CD4-positive, alpha-beta T cell treated with Interleukin-4 for 1 hour (primary cell): ENCODE data around the gene AP2M1.

ENCODE experiments used
- DNase-seq, 2 donors: peaks; one replicate each; pipeline ENCODE4 v3.0.0-alpha.2; 2020 to 2022

The AP2M1 gene

DNA sequence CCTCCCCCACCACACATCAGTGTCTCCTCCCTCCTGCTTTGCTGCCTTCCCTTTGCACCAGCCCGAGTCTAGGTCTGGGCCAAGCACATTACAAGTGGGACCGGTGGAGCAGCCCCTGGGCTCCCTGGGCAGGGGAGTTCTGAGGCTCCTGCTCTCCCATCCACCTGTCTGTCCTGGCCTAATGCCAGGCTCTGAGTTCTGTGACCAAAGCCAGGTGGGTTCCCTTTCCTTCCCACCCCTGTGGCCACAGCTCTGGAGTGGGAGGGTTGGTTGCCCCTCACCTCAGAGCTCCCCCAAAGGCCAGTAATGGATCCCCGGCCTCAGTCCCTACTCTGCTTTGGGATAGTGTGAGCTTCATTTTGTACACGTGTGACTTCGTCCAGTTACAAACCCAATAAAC lies 9.0 kb downstream of the AP2M1 start:
- DNase-seq: no peak

DNA sequence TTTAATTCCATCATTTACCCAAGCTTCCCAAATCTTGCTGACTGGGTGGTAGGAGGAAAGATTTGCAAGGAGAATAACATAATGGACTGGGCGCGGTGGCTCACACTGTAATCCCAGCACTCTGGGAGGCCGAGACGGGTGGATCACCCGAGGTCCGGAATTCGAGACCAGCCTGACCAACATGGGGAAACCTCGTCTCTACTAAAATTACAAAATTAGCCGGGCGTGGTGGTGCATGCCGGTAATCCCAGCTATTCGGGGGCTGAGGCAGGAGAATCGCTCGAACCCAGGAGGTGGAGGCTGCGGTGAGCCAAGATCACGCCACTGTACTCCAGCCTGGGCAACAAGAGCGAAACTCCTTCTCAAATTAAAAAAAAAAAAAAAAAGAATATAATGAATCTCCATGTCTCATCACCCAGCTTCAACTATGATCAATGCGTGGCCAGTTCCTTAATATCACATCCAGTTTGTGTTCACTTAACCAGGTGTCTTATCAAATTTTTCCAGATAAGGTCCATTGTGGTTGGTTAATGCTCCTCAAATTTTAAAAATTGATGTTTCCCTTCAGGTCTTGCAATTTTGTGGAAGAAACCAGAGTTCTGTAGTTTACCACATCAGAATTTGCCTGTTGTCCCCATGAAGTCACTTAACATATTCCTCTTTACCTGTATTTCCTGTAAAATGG lies 10.0 kb downstream of the AP2M1 start:
- DNase-seq: no peak

- peak; percentile 99 to 100 for DNase-seq
These were observed 11.0 kb downstream of the AP2M1 start for GRCh38 chr3:184185461-184186183.

- DNase-seq: peak in 1 of 2 donors; percentile 17
These were observed 11.7 kb downstream of the AP2M1 start, which contains the start of gene ABCF3 for GRCh38 chr3:184186184-184186901. Gene ABCF3 (plus strand): TSS chr3:184186199. CDS start chr3:184186208, 9 bp downstream.

GRCh38 chr3:184186902-184187207 lies 12.2 kb downstream of the AP2M1 start:
- no peak for DNase-seq

GRCh38 chr3:184188080-184188479 lies 13.4 kb downstream of the AP2M1 start:
- no peak for DNase-seq

- no peak for DNase-seq
These were observed 14.8 kb downstream of the AP2M1 start for GRCh38 chr3:184189421-184189820.

DNA sequence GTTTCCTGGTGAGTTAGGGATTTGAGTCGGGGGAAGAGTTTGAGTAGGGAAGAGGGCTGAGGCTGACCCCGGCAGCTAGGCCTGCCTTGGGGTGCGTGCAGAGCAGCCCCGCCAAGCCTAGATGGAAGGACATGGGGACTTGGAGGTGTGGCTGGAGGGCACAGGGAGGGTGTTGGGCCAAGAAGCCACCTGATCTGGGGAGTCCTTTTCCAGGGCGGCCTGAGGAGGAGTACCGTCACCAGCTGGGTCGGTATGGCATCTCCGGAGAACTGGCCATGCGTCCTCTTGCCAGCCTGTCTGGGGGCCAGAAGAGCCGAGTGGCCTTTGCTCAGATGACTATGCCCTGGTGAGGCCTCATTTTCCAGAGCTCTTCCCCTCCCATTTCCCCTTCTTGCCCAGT lies 18.2 kb downstream of the AP2M1 start:
- no peak for DNase-seq

- no peak for DNase-seq
These were observed 19.4 kb downstream of the AP2M1 start for GRCh38 chr3:184193991-184194539.

- DNase-seq: no peak
These were observed 21.9 kb downstream of the AP2M1 start for GRCh38 chr3:184196536-184196935.

- no peak for DNase-seq
These were observed 23.9 kb downstream of the AP2M1 start for GRCh38 chr3:184198509-184198908.

DNA sequence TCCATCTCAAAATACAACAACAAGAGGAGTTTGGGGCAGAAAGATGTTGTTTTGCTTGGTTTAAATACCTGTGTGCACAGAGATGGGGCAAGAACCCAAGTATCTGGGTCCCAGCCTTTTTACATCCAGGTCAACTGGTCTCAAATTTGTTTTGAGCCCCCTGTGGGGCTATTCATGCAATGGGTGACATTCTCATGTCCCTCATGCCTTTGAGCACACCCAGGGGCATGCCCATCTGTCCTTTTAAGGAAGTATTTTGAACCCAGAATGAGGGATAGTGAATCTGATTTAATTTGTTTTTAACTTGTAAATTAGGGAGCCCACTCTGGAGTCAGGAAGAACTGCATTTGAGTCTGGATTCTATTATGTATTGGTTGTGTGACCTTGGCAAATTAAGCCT lies 26.2 kb downstream of the AP2M1 start:
- DNase-seq: no peak

- no peak for DNase-seq
These were observed 28.9 kb downstream of the AP2M1 start for GRCh38 chr3:184203526-184203925.

GRCh38 chr3:184209146-184209923 lies 34.7 kb downstream of the AP2M1 start:
- DNase-seq: no peak

DNA sequence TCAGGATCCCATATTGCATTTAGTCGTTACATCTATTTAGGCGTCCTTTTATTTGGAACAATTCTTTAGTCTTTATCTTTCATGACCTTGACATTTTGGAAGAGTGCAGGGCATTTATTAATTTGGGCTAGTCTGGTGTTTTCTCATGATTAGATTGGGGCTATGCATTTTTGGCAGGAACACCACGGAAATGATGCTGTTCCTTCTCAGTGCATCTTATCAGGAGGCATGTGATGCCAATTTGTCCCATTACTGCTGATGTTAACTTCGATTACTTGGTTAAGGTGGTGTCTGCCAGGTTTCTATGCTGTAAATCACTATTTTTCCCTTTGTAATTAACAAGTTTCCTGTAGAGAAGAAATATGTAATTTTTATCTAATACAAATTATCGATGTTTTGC lies 36.6 kb downstream of the AP2M1 start:
- DNase-seq: no peak

DNA sequence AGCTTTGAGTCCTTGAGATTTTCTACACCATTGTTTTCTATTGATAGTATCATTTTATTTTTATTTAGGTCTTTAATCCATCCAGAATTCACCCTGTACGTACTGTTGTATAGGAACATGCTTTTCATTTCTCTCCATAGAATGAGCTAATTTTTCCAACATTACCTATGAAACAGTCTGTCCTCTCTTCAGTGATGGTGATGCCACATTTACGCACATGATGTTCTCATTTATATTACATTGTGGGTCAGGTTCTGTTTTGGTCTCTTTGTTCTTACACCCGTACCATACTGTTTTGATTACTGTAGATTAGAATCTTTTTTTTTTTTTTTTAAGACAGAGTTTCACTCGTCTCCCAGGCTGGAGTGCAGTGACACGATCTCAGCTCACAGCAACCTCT lies 37.1 kb downstream of the AP2M1 start:
- no peak for DNase-seq

- DNase-seq: no peak
These were observed 44.2 kb downstream of the AP2M1 start for GRCh38 chr3:184218814-184219213.

DNA sequence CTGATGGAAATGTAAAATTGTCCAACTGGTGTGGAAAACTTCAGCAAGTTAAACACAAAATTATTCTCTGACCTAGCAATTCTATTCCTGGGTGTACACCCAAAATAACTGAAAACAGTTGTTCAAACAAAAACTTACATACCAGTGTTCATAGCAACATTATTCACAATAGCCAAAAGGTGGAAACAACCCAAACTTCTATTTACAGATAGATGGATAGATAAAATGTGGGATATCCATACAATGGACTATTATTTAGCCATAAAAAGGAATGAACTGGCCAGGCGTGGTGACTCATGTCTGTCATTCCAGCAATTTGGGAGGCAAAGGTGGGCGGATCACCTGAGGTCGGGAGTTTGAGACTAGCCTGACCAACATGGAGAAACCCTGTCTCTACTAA lies 47.9 kb downstream of the AP2M1 start:
- no peak for DNase-seq

DNA sequence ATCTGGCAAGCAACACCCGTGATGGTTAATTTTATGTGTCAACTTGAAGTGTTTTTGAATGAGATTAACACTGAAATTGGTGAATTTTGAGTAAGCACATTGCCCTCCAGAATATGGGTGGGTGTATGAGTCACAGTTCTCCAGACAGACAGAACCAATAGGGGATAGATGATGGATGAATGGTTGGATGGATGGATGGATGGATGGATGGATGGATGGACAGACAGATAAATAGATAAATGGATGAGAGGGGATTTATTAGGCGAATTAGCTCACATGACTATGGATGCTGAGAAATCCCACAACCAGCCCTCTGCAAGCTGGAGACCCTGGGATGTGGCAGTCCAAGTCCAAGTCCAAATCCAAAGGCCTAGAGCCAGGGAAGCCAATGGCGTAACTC lies 49.3 kb downstream of the AP2M1 start:
- DNase-seq: no peak

- peak; percentile 50 to 64 for DNase-seq
These were observed 52.9 kb downstream of the AP2M1 start for GRCh38 chr3:184227481-184227935.

DNA sequence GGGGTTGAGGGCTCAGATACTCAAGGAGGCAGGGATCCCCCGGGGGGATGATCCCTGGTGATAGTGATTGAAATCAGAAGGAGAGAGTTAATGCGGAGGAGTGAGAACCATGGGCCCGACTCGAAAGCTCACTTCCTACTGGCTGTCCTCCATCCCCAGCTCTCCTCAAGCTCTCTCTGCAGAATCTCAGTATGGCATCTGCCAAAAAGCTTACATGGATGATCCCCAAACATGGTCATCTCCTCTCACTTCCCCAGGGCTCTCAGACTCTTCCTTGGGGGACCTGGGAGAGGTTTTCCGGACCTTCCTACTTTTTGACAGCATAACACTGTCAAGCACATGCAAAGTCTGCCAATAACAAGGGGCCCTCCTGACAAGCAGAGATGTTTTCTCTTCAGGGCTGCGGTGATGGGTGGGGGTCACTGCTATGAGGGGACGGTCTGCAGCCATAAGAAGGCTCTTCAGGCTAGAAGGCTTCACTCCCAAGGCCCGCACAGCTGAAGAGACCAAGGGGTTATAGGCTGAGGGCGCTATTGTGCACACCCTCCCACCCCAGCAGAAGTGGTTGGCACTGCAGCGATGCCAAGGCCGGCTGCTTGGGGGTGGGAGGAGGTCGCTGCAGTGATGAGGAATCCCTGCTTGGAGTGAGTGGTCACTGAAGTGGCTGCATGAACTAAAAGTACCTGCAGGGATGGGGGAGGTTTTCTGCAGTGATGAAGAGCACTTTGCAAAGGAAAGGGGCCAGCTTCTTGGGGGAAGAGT lies 53.9 kb downstream of the AP2M1 start:
- DNase-seq: no peak
